Stimulated activated CD8-positive, alpha-beta memory T cell treated with anti-CD3 and anti-CD28 coated beads, Interleukin-12 subunit alpha, Interleukin-12 subunit beta, amount 100 ng/mL, for 24 hours (primary cell): ENCODE data around the gene SPTBN5.

ENCODE experiments used
- DNase-seq: peaks from one replicate; pipeline ENCODE4 v3.0.0-alpha.2; 2020; ENCODE audit errors: extremely low read depth

The SPTBN5 gene

GRCh38 chr15:41804916-41805666 is 88.8 kb downstream of the SPTBN5 start:
- no peak for DNase-seq

- DNase-seq, result no peak
Measured at GRCh38 chr15:41804361-41804760, 89.5 kb downstream of the SPTBN5 start.

- DNase-seq, result no peak
Measured at GRCh38 chr15:41801850-41802455, 91.9 kb downstream of the SPTBN5 start.

- DNase-seq, result no peak
Measured at GRCh38 chr15:41801185-41801584, 92.7 kb downstream of the SPTBN5 start.

GRCh38 chr15:41799488-41799805 is 94.4 kb downstream of the SPTBN5 start:
- DNase-seq, result no peak

- no peak for DNase-seq
Measured at GRCh38 chr15:41798607-41799487, 95.0 kb downstream of the SPTBN5 start.
